DMS114 treated with DMSO at 0.1 percent for 48 hours (cell line): ENCODE measurements around the gene SNAPC4.

Experiments used
- DNase-seq: peaks from one replicate; lab custom pipeline; 2025; ENCODE audit not compliant: unreplicated experiment; lab: John Stamatoyannopoulos, UW

The SNAPC4 gene

GRCh38 chr9:136400038-136400834, at the start of gene SNAPC4:
Gene SNAPC4 (minus strand): TSS chr9:136400170. CDS start chr9:136398428, 1,742 bp downstream.
- peak; percentile 63 for DNase-seq

GRCh38 chr9:136448655-136449054, 48.7 kb upstream of the SNAPC4 start:
- DNase-seq = no peak

- DNase-seq = no peak
Measured at GRCh38 chr9:136447173-136447778, 47.3 kb upstream of the SNAPC4 start.

DNA sequence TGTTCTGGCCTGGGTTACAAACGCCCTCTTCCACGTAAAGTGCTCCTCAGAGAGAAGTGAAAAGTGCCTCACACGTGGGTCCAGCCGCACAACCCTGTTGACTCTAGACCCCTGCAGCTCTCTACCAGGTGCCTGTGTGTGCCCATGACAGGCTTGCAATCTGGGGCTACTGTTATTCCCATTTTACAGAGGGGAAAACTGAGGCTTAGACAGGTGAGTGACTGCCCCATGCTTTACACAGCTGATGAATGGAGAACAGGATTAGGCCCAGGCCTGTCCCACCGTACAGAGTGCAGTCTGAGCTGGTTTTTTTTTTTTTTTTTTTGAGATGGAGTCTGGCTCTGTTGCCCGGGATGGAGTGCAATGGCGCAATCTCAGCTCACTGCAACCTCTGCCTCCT, 45.8 kb upstream of the SNAPC4 start:
- no peak for DNase-seq

DNA sequence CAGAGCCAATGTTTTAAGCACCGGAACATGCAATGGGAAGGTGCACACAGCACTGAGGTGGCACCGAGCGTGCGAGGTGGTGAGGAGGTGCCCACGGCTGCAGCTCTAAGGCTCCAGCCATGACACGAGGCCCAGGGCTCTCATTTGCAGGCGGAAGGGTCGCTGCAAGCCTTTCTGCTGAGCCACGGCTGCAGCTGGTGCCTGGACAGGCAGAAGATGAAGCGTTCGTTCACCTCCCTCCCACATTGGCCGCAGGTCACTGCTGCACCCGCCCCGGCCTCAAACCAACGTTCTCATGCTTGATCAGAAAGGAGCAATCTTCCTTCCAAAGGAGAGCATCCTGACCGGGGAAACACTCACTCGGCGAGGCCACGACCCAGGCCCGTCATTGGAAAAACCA, 44.1 kb upstream of the SNAPC4 start:
- no peak for DNase-seq

- no peak for DNase-seq
Measured at GRCh38 chr9:136443687-136444086, 43.7 kb upstream of the SNAPC4 start.

DNA sequence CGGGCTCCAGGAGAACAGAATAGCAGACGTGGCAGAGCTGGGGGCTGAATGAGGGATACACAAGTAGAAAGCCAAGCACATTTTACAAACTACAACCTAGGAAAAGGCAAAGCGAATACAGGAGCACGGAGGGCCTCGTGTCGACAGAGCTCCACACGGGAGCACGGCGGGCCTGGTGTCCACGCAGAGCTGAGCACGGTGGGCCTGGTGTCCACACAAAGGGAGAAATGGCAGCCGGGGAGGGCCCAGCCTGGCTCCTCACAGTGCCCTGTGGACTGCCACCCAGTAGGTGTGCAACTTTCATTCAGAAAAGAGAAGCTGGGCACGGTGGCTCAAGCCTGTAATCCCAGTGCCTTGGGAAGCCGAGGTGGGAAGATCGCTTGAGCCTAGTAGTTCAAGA, 43.1 kb upstream of the SNAPC4 start:
- no peak for DNase-seq

GRCh38 chr9:136442265-136442664, 42.3 kb upstream of the SNAPC4 start:
- no peak for DNase-seq

GRCh38 chr9:136441681-136442245, 41.8 kb upstream of the SNAPC4 start:
- no peak for DNase-seq

DNA sequence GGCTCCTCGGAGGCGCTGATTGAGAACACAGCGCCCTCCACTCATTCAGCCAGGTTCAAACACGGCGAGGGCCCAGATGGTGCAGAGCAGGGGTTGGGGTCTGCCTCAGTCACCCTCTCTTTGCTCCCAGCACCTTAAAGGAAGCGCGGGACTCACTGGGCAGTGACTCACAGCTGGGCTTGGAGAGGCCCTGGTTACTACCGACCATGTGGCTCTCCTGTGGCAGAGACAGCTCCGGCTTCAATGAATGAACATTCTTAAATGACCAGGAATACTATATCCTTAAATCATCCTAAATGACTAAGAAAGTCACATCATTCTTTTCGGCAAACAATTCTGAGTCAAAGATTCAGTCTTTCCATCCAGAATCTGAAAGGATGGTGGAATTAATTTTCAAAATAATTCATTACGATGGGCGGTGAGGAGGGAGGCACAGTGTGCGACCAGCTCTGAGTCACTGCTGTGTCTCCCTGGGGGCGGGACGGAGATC, 41.3 kb upstream of the SNAPC4 start:
- DNase-seq = no peak

DNA sequence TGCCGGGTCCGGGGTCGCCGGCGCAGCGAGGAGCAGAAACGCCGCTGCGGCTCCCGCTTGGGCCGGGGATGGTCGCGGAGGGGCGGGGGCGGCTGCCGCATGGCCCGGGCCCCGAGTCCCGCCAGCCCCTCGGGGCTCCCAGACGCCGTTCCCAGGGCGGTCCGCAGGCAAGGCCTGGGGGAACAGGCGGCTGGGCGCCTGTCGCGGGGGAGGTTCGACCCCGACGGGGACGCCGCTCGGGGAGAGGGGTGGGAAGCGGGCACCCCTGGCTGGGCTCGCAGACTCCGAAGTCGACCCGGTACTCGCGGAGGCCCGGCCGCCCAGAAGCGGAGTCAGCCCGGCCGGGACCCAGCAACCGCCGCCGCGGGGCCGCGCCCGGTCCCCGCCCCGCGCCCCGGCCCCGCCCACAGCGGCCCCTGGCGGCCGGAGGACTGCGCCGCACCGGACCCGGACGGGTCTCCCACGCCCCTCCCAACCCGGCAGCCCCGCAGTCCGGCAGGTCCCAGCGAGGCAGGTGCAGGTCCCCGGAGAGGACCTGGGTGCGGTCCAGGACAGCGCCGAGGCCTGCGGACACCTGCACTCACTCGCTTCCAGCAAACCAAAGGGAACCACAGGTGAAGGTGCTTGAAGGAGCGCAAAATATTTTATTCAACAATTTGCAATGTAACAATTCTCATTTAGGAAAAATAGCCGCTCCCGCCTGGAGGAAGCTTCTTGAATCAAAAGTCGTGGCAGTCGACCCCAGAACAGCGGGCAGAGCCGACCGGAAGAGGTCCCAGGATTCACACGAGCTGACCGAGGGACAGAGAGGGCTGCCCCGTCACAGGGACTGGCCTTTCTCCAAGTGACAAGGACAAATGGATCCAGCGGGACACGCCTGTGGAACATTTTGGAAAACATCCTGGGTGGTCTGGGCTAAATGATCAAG, 39.8 kb upstream of the SNAPC4 start, which contains the start of gene INPP5E:
INPP5E (minus strand) TSS at position 365 of the 928 bp plus-strand sequence. CDS start 426 bp downstream, outside the sequence.
- peak; percentile 14 for DNase-seq

- DNase-seq = no peak
Measured at GRCh38 chr9:136438548-136439480, 38.8 kb upstream of the SNAPC4 start.

DNA sequence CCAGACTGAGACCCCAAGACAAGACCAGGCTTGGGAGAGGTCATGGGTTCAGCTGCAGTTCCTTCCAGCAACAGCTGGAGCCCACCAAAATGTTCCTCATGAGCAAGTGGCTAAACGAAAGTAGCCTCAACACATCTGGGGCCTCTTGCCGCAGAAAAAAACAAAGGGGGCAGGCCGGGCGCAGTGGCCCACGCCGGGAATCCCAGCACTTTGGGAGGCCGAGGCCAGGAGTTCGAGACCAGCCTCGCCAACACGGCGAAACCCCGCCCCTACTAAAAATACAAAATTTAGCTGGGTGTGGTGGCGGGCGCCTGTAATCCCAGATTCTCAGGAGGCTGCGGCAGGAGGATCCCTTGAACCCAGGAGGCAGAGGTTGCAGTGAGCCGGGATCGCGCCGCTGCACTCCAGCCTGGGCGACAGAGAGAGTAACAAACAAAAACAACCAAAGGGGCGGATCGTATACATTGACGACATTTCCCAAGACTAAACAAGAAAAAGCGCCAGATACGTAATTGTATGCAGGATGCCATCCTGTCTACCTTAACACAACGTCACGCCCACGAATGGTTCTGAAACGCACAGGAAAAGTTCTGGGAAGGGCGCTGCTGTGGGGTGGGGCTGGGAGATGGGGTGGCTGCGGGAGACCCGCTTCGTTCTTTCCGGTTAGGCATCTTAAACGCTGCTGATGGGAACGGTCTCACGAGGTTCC, 38.0 kb upstream of the SNAPC4 start:
- DNase-seq = no peak

DNA sequence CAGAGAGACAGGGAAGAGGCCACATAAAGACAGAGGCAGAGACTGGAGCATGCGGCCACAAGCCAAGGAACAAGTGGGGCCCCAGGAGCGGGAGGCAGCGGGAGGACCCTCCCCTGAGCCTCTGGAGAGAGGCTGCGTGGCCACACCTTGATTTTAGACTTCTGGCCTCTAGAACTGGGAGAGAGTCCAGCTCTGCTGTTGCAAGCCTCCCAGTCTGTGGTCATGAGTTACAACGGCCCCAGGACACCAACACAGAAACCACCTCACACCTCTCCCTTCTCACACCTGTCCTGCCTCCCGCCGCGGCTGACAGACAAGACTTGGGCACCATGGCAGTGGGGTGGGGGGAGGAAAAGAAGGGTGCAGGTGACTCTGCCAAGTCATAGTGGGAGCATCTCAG, 37.5 kb upstream of the SNAPC4 start:
- DNase-seq = no peak

DNA sequence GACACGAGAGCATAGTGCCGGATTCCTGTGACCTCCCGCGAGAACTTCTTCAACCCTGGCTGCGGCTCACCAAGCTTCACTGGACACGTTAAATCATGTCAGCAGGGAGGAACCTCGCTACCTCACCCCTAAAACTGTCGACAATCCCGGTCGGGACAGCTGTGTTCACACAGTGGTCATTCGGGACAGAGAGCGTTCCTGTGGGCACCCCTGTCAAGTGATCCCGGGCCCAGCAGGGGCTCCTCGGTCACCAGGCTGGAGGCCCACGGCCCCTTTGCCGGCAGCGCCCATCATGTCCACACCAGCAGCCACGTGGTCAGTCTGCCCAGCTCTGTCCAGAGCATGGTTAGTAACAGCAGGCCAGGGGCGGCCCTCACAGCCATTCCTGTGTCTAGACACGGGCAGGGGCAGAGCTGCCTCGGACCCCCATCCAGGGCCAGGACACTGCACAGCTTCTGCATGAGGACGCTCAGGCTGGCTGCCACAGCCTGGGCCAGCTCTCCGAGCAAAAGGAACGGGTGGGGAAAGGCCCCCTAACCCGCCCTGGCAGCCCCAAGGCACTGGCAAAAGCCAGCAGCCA, 36.2 kb upstream of the SNAPC4 start:
- DNase-seq = no peak

DNA sequence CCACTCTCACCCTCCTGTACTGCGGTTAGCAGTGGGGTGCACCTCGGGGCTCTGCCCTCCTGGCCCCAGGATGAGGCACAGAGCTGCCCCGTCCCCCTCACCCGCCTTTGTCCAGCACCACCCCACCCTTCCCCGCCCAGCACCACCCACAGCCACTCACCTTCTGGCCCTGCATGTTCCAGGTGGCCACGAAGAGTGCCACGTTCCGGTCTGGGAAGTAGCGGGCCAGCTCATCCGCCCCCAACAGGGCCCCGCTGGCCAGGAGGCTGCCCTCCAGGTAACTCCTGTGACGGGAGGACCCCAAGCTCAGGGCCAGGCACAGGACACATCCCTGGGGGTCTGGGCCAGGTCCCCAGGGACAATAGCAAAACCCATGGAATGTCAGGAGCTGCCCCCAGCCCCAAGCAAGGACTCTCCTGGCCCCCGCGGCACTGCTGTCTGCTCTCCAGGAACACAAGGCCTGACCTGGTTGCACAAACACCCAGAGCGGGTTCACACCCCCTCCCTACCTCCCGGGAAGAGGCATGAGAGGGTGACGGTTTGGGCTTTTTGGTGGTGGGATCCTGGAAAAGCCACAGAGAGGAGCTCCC, 34.7 kb upstream of the SNAPC4 start:
- no peak for DNase-seq

DNA sequence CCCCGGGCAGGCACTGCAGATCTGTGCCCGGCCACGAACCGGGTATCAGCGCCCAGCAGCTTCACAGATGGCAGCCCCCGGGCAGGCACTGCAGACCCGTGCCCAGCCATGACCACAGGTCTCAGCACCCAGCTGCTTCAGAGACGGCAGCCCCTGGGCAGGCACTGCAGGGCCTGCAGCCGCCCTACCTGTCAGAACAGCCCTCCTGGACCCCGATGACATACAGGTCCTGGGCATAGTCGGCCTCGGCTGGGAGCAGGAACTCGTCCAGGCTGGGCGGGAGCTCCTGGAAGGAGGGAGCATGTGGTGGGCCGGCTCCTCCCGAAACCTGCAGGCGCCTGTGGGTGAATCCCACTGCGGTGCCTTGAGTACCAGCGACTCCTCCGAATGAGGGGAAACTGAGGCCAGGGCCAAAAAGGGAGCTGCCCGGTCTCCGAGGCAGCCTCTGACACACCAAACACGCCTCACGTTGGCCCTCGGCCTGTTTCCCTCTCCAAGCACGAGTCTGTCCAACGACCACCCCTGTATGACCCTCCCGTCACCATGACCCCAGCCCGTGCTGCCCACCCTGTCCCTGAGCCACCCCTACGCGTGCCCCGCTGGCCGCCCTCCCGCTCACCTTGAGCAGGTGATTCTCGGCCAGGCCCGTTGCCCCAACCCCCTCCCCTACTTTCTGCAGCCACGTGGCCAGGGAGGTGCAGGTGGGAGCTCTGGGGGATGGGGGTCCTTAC, 34.0 kb upstream of the SNAPC4 start:
- no peak for DNase-seq
